ENCODE data around the gene NFIB. TPM values are rescaled to one million over a fixed set of nuclear protein-coding genes. Genes with fewer than 3 reads are reported as not detected.

Gene NFIB
- total and polyA plus RNA-seq, 2 of the 8 experiments (the other 6 are each of a cell fraction or from before 2014, with no cell fraction given) = 2.6 to 13.1 TPM

DNA sequence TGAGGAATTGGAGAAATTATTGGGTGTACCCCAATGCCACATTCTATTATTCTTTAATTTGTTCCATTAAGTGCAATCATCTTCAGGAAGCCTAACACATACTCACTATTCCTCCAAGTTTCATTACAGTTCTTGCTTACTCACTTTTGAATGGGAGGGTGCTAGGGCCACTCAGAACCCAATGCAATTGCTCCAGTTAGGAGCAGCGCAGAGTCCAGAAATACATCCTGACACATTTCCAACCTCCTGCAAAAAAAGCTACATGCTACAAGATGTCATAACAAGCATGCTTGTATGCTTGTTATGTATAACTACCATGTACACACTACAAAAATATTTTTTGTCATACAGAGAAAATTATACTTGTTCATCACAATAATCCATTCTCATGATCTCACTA is 27.8 kb downstream of the NFIB start:
- Histone ChIP-seq H2BK15ac (ENCODE audit: low read length) (no peak overlapping the region), H3K79me1 (ENCODE audit: low read depth, low read length) (no peaks in the 10 kb centered on the region; the same call in 1 of the 2 replicates), H4K5ac (ENCODE audit: insufficient read length, low read depth, low read length) (no peak overlapping the region), H3K36me3 (ENCODE audit: control insufficient read depth in 2 of 4, insufficient read depth in 4 of 4, low read length in 3 of 4) (no peaks in the 10 kb centered on the region), H2AFZ (ENCODE audit: low read length) (no peak overlapping the region), H2AK5ac (ENCODE audit: low read depth, low read length) (no peak overlapping the region), H3K23ac (ENCODE audit: insufficient read length) (no peak overlapping the region), H3K27ac (ENCODE audit: low read depth, low read length) (no peak overlapping the region), H3K4me2 (ENCODE audit: insufficient read depth in 1 of 2, low read depth in 2 of 2, low read length in 2 of 2) (no peak overlapping the region), H3K9ac (replicated peaks in 1 of 4; ENCODE audit: extremely low read depth in 1 of 4, low read depth in 3 of 4, low read length in 3 of 4) (no peak overlapping the region), H3K14ac (ENCODE audit: insufficient read length) (no peak overlapping the region), H3K4me3 (ENCODE audit: extremely low read depth in 1 of 4, insufficient read depth in 2 of 4, low read depth in 3 of 4, low read length in 4 of 4) (no peak overlapping the region), H4K20me1 (replicated peaks in 1 of 2; ENCODE audit: control insufficient read depth in 1 of 2, insufficient read depth in 2 of 2, low read length in 2 of 2) (no peaks in the 10 kb centered on the region), H2BK5ac (ENCODE audit: low read depth, low read length) (no peak overlapping the region), H3K27me3 (replicated peaks in 1 of 4; ENCODE audit: control insufficient read depth in 3 of 4, extremely low read depth in 1 of 4, insufficient read depth in 3 of 4, low read length in 3 of 4) (no peaks in the 10 kb centered on the region), H3K4me1 (replicated peaks in 1 of 4; ENCODE audit: control insufficient read depth in 3 of 4, insufficient read depth in 4 of 4, low read length in 3 of 4) (peaks cover 0 to 2% (median 0%) of the 10 kb centered on the region in 4 experiments; a peak in 2 of 7 replicates), H3K56ac (replicated peaks; ENCODE audit: insufficient read length, low read depth, low read length) (no peak overlapping the region), H3K4ac (replicated peaks; ENCODE audit: insufficient read length, low read depth, low read length) (no peak overlapping the region), H2BK120ac (replicated peaks; ENCODE audit: low read depth, low read length) (no peak overlapping the region), H3K79me2 (ENCODE audit: control insufficient read depth in 1 of 2, insufficient read depth in 2 of 2, low read length in 2 of 2) (peaks cover 0 to 8% of the 10 kb centered on the region in 2 experiments; a peak in 1 of 4 replicates), H4K8ac (ENCODE audit: extremely low read depth, insufficient read depth, low read length) (no peak overlapping the region), H3K9me3 (ENCODE audit: insufficient read depth in 2 of 2, low read depth in 1 of 2, low read length in 1 of 2) (no peaks in the 10 kb centered on the region; a peak in 1 of 4 replicates), H3K18ac (ENCODE audit: extremely low read depth, low read length) (no peak overlapping the region), H4K91ac (replicated peaks; ENCODE audit: insufficient read length, low read length) (no peak overlapping the region), H2BK12ac (ENCODE audit: low read depth, low read length) (no peak overlapping the region), H3K23me2 (ENCODE audit: low read depth, low read length) (no peaks in the 10 kb centered on the region), H2BK20ac (ENCODE audit: low read length) (no peak overlapping the region)
- 92% methylated on average over 1 of the region's 1 CpG; no CpG with 5 or more reads in 1 of the 2 experiments for WGBS, 2 experiments (ENCODE audit: extremely low coverage in 1 of 2, insufficient coverage in 1 of 2, insufficient read length in 1 of 2, insufficient replicate concordance in 2 of 2, low coverage in 1 of 2, low lambda C conversion rate in 2 of 2, missing lambda C conversion rate in 1 of 2)
- FAIRE-seq (no peak), DNase-seq (ENCODE audit: low read depth in 1 of 2, low spot score in 2 of 2) (no peak)
- ChIA-PET POLR2A (ENCODE audit: partially characterized antibody) (no interaction called here), CTCF (ENCODE audit: partially characterized antibody) (no interaction called here)
- TF ChIP-seq BACH1 (IDR thresholded peaks at IDR 0.05; ENCODE audit: low read length) (no peak), MAFK (IDR thresholded peaks at IDR 0.05; ENCODE audit: low read depth, low read length) (no peak), ZNF274 (IDR thresholded peaks at IDR 0.05; ENCODE audit: borderline replicate concordance, extremely low read depth, low read length) (no peak), BRCA1 (IDR thresholded peaks at IDR 0.05; ENCODE audit: low read depth, low read length) (no peak), CBX5 (IDR thresholded peaks at IDR 0.05; ENCODE audit: low read depth, low read length) (no peak), SAP30 (IDR thresholded peaks at IDR 0.05; ENCODE audit: insufficient read depth, insufficient replicate concordance, low read length) (no peak), RAD21 (IDR thresholded peaks at IDR 0.05 in 1 of 2, conservative IDR thresholded peaks at IDR 0.05 in 1 of 2; ENCODE audit: low read depth in 2 of 2, low read length in 2 of 2) (no peak), POLR2A (IDR thresholded peaks at IDR 0.05; ENCODE audit: control extremely low read depth in 1 of 2, low read depth in 2 of 2, low read length in 2 of 2) (no peak), KDM1A (IDR thresholded peaks at IDR 0.05; ENCODE audit: borderline replicate concordance, low read length) (no peak)
- TF ChIP-seq, protein P1, sequence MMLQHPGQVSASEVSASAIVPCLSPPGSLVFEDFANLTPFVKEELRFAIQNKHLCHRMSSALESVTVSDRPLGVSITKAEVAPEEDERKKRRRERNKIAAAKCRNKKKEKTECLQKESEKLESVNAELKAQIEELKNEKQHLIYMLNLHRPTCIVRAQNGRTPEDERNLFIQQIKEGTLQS (IDR thresholded peaks at IDR 0.05; ENCODE audit: insufficient read depth, low read depth, low read length) = no peak
- TF ChIP-seq, protein P2, sequence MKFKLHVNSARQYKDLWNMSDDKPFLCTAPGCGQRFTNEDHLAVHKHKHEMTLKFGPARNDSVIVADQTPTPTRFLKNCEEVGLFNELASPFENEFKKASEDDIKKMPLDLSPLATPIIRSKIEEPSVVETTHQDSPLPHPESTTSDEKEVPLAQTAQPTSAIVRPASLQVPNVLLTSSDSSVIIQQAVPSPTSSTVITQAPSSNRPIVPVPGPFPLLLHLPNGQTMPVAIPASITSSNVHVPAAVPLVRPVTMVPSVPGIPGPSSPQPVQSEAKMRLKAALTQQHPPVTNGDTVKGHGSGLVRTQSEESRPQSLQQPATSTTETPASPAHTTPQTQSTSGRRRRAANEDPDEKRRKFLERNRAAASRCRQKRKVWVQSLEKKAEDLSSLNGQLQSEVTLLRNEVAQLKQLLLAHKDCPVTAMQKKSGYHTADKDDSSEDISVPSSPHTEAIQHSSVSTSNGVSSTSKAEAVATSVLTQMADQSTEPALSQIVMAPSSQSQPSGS (IDR thresholded peaks at IDR 0.05; ENCODE audit: low read length) = no peak
